CD4-positive, alpha-beta T cell treated with Interleukin-1 beta for 1 hour (primary cell): ENCODE data around the gene CMTM4.
"Not testable (repeated sequence)": the region's sequence is repeated elsewhere in the genome, so short reads cannot be mapped to it uniquely, and the experiment has no call there.

Experiments
- DNase-seq, 2 donors: peaks; one replicate each; pipeline ENCODE4 v3.0.0-alpha.2; 2020 to 2022

Gene CMTM4

GRCh38 chr16:66639091-66639885 is 57.3 kb downstream of the CMTM4 start:
- DNase-seq, result no peak

- DNase-seq, result no peak
Measured at GRCh38 chr16:66637806-66638205, 58.7 kb downstream of the CMTM4 start.

- no peak for DNase-seq
Measured at GRCh38 chr16:66636199-66636598, 60.3 kb downstream of the CMTM4 start.

- DNase-seq, result no peak
Measured at GRCh38 chr16:66635406-66635805, 61.1 kb downstream of the CMTM4 start.

- no peak for DNase-seq
Measured at GRCh38 chr16:66634527-66635196, 61.9 kb downstream of the CMTM4 start.

GRCh38 chr16:66631558-66631957 is 65.0 kb downstream of the CMTM4 start:
- DNase-seq, result not testable (repeated sequence)

GRCh38 chr16:66630561-66631260 is 65.8 kb downstream of the CMTM4 start:
- DNase-seq, result not testable (repeated sequence)

GRCh38 chr16:66629856-66630255 is 66.7 kb downstream of the CMTM4 start:
- no peak for DNase-seq

- not testable (repeated sequence) for DNase-seq
Measured at GRCh38 chr16:66627611-66628378, 68.7 kb downstream of the CMTM4 start.

GRCh38 chr16:66623755-66624154 is 72.8 kb downstream of the CMTM4 start:
- no peak for DNase-seq

- DNase-seq, result no peak
Measured at GRCh38 chr16:66622863-66623262, 73.7 kb downstream of the CMTM4 start.

- no peak for DNase-seq
Measured at GRCh38 chr16:66621973-66622372, 74.6 kb downstream of the CMTM4 start.

GRCh38 chr16:66620429-66620795 is 76.1 kb downstream of the CMTM4 start:
- DNase-seq, result no peak

- no peak for DNase-seq
Measured at GRCh38 chr16:66619534-66620428, 76.8 kb downstream of the CMTM4 start.

GRCh38 chr16:66618588-66619375 is 77.8 kb downstream of the CMTM4 start:
- DNase-seq, result no peak

GRCh38 chr16:66617728-66618127 is 78.8 kb downstream of the CMTM4 start:
- DNase-seq, result no peak

- no peak for DNase-seq
Measured at GRCh38 chr16:66617010-66617434, 79.5 kb downstream of the CMTM4 start.

- DNase-seq, result no peak
Measured at GRCh38 chr16:66616592-66616991, 80.0 kb downstream of the CMTM4 start.

- DNase-seq, result no peak
Measured at GRCh38 chr16:66616169-66616568, 80.4 kb downstream of the CMTM4 start.

- DNase-seq, result no peak
Measured at GRCh38 chr16:66614161-66614802, 82.3 kb downstream of the CMTM4 start.

GRCh38 chr16:66612422-66612821 is 84.1 kb downstream of the CMTM4 start:
- DNase-seq, result no peak
